Endodermal cell (in vitro differentiated cells): ENCODE results near the gene PCGF1. TPM values are rescaled to one million over a fixed set of nuclear protein-coding genes. Genes with fewer than 3 reads are reported as not detected.

Experiments used
- DNase-seq: peaks from one replicate; pipeline ENCODE4 v3.0.0-alpha.2; 2017
- H3K27ac ChIP-seq: 2 replicates; pipeline ENCODE4 v1.5.1; 2013; ENCODE audit warnings: mild to moderate bottlenecking, low read depth, low read length, moderate library complexity
- H3K27me3 ChIP-seq: 2 replicates; pipeline ENCODE4 v1.6.1; 2013; ENCODE audit warnings: mild to moderate bottlenecking, low read length, moderate library complexity; ENCODE audit not compliant: insufficient read depth, control insufficient read depth, poor library complexity, severe bottlenecking
- H3K36me3 ChIP-seq: 2 replicates; pipeline ENCODE4 v1.7.0; 2013; ENCODE audit warnings: mild to moderate bottlenecking, low read length, moderate library complexity; ENCODE audit not compliant: control insufficient read depth, insufficient read depth
- H3K4me1 ChIP-seq: one replicate; pipeline ENCODE4 v1.7.0; 2013; ENCODE audit warnings: low read length; ENCODE audit not compliant: control insufficient read depth, insufficient read depth
- H3K4me3 ChIP-seq: 2 replicates; pipeline ENCODE4 v1.5.1; 2013; ENCODE audit warnings: mild to moderate bottlenecking, low read length, moderate library complexity
- H3K9ac ChIP-seq: 2 replicates; pipeline ENCODE4 v1.6.1; 2013; ENCODE audit warnings: mild to moderate bottlenecking, low read length, moderate library complexity; ENCODE audit not compliant: poor library complexity, severe bottlenecking; ENCODE audit errors: extremely low read depth
- H3K9me3 ChIP-seq: 2 replicates; pipeline ENCODE4 v1.6.1; 2013; ENCODE audit warnings: mild to moderate bottlenecking, low read length, moderate library complexity; ENCODE audit not compliant: control insufficient read depth
- H3K27ac Mint-ChIP-seq: 2 replicates; pipeline ENCODE4 v1.8.0; 2020; ENCODE audit warnings: mixed read lengths
- H3K27me3 Mint-ChIP-seq: 2 replicates; pipeline ENCODE4 v1.8.0; 2021; ENCODE audit warnings: mild to moderate bottlenecking, mixed read lengths; ENCODE audit not compliant: insufficient read depth
- H3K36me3 Mint-ChIP-seq: 2 replicates; pipeline ENCODE4 v1.8.0; 2020; ENCODE audit warnings: low read depth, mixed read lengths
- H3K4me1 Mint-ChIP-seq: 2 replicates; pipeline ENCODE4 v1.8.0; 2020; ENCODE audit warnings: mixed read lengths
- H3K4me3 Mint-ChIP-seq: 2 replicates; pipeline ENCODE4 v1.8.0; 2020; ENCODE audit warnings: mild to moderate bottlenecking, moderate library complexity, mixed read lengths
- H3K9me3 Mint-ChIP-seq: 2 replicates; pipeline ENCODE4 v1.8.0; 2020; ENCODE audit warnings: mild to moderate bottlenecking, mixed read lengths
- WGBS, 2 experiments: methylation state at CpG; one replicate each; pipeline versions ENCODE4 v1.1.5 to v1.1.7; 2013; ENCODE audit warnings: missing lambda C conversion rate in 2 of 2, mixed read lengths in 1 of 2; ENCODE audit not compliant: insufficient coverage in 1 of 2, insufficient read length in 1 of 2; 5-methylcytosine and 5-hydroxymethylcytosine counted together
- total RNA-seq, 2 donors: library from RNA; stranded (reverse); fragmentation: NEBNext Ultra II Directional in 1 of 2; extraction: Animal tissue kit (Norgen Biotek cat#: 25700) in 1 of 2; gene quantifications; 2 replicates in 1 of 2; 3 replicates in 1 of 2; pipeline ENCODE4 v1.2.1, GENCODE V29; 2021
- TF ChIP-seq, protein P1 (sequence below): fragments of 200-600 bp; sonication (generic); conservative IDR thresholded peaks from 2 replicates; pipeline ENCODE4 v1.5.0; 2021; ENCODE audit warnings: antibody characterized with exemption, mild to moderate bottlenecking

Gene PCGF1
- total RNA-seq, 2 donors from 2014 or later, result 15.5 to 21.4 TPM

GRCh38 chr2:74457549-74458131 is 49.9 kb downstream of the PCGF1 start:
- peak overlapping the region; percentile 84 for H3K9ac ChIP-seq
- DNase-seq, result peak; percentile 92
- peak overlapping the region; percentile 83 for H3K4me3 Mint-ChIP-seq
- H3K27me3 ChIP-seq, result no peaks in the 10 kb centered on the region
- no peaks in the 10 kb centered on the region for H3K27me3 Mint-ChIP-seq
- H3K9me3 Mint-ChIP-seq, result no peaks in the 10 kb centered on the region
- WGBS, 2 experiments, result 0 to 2% methylated on average over 9 to 46 of the region's 46 CpGs
- TF ChIP-seq, protein P1, sequence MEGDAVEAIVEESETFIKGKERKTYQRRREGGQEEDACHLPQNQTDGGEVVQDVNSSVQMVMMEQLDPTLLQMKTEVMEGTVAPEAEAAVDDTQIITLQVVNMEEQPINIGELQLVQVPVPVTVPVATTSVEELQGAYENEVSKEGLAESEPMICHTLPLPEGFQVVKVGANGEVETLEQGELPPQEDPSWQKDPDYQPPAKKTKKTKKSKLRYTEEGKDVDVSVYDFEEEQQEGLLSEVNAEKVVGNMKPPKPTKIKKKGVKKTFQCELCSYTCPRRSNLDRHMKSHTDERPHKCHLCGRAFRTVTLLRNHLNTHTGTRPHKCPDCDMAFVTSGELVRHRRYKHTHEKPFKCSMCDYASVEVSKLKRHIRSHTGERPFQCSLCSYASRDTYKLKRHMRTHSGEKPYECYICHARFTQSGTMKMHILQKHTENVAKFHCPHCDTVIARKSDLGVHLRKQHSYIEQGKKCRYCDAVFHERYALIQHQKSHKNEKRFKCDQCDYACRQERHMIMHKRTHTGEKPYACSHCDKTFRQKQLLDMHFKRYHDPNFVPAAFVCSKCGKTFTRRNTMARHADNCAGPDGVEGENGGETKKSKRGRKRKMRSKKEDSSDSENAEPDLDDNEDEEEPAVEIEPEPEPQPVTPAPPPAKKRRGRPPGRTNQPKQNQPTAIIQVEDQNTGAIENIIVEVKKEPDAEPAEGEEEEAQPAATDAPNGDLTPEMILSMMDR, result no peak
- peak overlapping the region; percentile 99 for H3K27ac Mint-ChIP-seq
- peaks cover under 1% of the 10 kb centered on the region for H3K4me1 ChIP-seq
- H3K4me1 Mint-ChIP-seq, result peaks cover 33% of the 10 kb centered on the region
- peaks cover 19% of the 10 kb centered on the region for H3K36me3 Mint-ChIP-seq
- peak overlapping the region; percentile 89 for H3K4me3 ChIP-seq
- H3K27ac ChIP-seq, result peak overlapping the region; percentile 88
- peaks cover 20% of the 10 kb centered on the region for H3K36me3 ChIP-seq
- H3K9me3 ChIP-seq, result no peaks in the 10 kb centered on the region

DNA sequence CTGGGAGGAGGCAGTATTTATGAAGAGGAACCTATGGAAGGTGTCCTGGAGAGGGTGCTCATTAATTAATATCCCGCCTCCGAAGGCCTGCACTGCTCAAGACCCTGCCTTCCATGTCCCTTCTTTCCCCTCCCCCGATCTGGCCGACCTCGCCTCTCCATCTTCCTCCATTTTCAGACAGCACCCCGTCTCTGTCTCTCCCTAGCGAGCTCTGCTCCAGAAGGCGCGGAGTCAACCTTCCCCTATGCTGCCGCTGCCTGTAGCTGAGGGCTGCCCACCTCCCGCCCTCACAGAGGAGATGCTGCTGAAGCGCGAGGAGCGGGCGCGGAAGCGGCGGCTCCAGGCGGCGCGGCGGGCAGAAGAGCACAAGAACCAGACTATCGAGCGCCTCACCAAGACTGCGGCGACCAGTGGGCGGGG is 50.4 kb downstream of the PCGF1 start:
- 0 to 1% methylated on average over 15 to 27 of the region's 27 CpGs for WGBS, 2 experiments
- no peaks in the 10 kb centered on the region for H3K9me3 ChIP-seq
- peaks cover 17% of the 10 kb centered on the region for H3K36me3 Mint-ChIP-seq
- peaks cover 37% of the 10 kb centered on the region for H3K4me1 Mint-ChIP-seq
- H3K9ac ChIP-seq, result no peak overlapping the region
- peak overlapping the region; percentile 21 for H3K27ac ChIP-seq
- peak overlapping the region; percentile 89 for H3K4me3 ChIP-seq
- H3K9me3 Mint-ChIP-seq, result no peaks in the 10 kb centered on the region
- no peaks in the 10 kb centered on the region for H3K27me3 Mint-ChIP-seq
- H3K4me1 ChIP-seq, result peaks cover 3% of the 10 kb centered on the region
- peak overlapping the region; percentile 99 for H3K27ac Mint-ChIP-seq
- peaks cover 15% of the 10 kb centered on the region for H3K36me3 ChIP-seq
- DNase-seq, result no peak
- peak overlapping the region; percentile 83 for H3K4me3 Mint-ChIP-seq
- no peaks in the 10 kb centered on the region for H3K27me3 ChIP-seq
- TF ChIP-seq, protein P1, result no peak

Other genes with a start within 250 kb of the PCGF1 start
- gene SLC4A5, start 164.3 kb downstream of the PCGF1 start, total RNA-seq, result 1 to 10 TPM; 2.5 to 3.7 TPM
- 100 to 1,000 TPM; 159 to 213 TPM for gene DCTN1, start 127.4 kb downstream of the PCGF1 start, total RNA-seq
- gene C2orf81, start 86.1 kb downstream of the PCGF1 start, total RNA-seq, result 1 to 10 TPM; 3.8 to 4.8 TPM
- 10 to 100 TPM; 43.1 to 69.4 TPM for gene WDR54, start 86.0 kb downstream of the PCGF1 start, total RNA-seq
- 100 to 1,000 TPM in 1 of 2 donors, 10 to 100 TPM in 1; 83.6 to 117 TPM for gene RTKN, start 65.8 kb downstream of the PCGF1 start, total RNA-seq
- gene INO80B, start 52.6 kb downstream of the PCGF1 start, total RNA-seq, result 10 to 100 TPM; 23.9 to 38.8 TPM
- 100 to 1,000 TPM; 110 to 116 TPM for gene WBP1, start 49.3 kb downstream of the PCGF1 start, total RNA-seq
- 10 to 100 TPM; 64.8 to 72.9 TPM for gene MOGS, start 42.3 kb downstream of the PCGF1 start, total RNA-seq
- 10 to 100 TPM; 50.9 to 62.7 TPM for gene MRPL53, start 35.0 kb downstream of the PCGF1 start, total RNA-seq
- 10 to 100 TPM; 19.0 to 24.7 TPM for gene CCDC142, start 24.7 kb downstream of the PCGF1 start, total RNA-seq
- 10 to 100 TPM; 31.5 to 32.4 TPM for gene TTC31, start 24.6 kb downstream of the PCGF1 start, total RNA-seq
- 1 to 10 TPM; 1.3 to 1.6 TPM for gene LBX2, start 8.1 kb downstream of the PCGF1 start, total RNA-seq
- gene TLX2, start 6.8 kb upstream of the PCGF1 start, total RNA-seq, result under 1 TPM; 0.22 to 0.27 TPM
- gene DQX1, start 18.5 kb upstream of the PCGF1 start, total RNA-seq, result 1 to 10 TPM in 1 of 2 donors, under 1 TPM in 1; 0.93 to 1.1 TPM
- 10 to 100 TPM; 76.3 to 88.9 TPM for gene AUP1, start 22.0 kb upstream of the PCGF1 start, total RNA-seq
- gene HTRA2, start 22.2 kb upstream of the PCGF1 start, total RNA-seq, result 10 to 100 TPM; 32.8 to 38.9 TPM
- gene LOXL3, start 46.2 kb upstream of the PCGF1 start, total RNA-seq, result 1 to 10 TPM; 5.4 to 7.6 TPM
- 10 to 100 TPM; 12.9 to 15.1 TPM for gene DOK1, start 47.0 kb upstream of the PCGF1 start, total RNA-seq
- 1 to 10 TPM; 3.8 to 5.5 TPM for gene M1AP, start 140.6 kb upstream of the PCGF1 start, total RNA-seq
- 10 to 100 TPM in 1 of 2 donors, 1 to 10 TPM in 1; 7.0 to 10.1 TPM for gene SEMA4F, start 146.6 kb upstream of the PCGF1 start, total RNA-seq